Tibial nerve (tissue), 4 donors: Measurements from ENCODE around the gene JAKMIP1.

ENCODE experiments used
- CTCF ChIP-seq, 5 experiments: fragments of 200-600 bp in 3 of 5; fragments of 450-650 bp in 2 of 5; sonication (generic) in 3 of 5; IDR thresholded peaks; one replicate each; pipeline ENCODE4 v1.5.1; 2016 to 2019; ENCODE audit warnings: antibody characterized with exemption in 5 of 5, mild to moderate bottlenecking in 3 of 5, moderate library complexity in 2 of 5
- EP300 ChIP-seq, 2 donors: sonication (generic); formaldehyde crosslinking; IDR thresholded peaks; one replicate each; pipeline ENCODE4 v1.6.1; 2017; ENCODE audit warnings: antibody characterized with exemption in 2 of 2, mild to moderate bottlenecking in 1 of 2
- POLR2A ChIP-seq, 2 donors: fragments of 450-650 bp; IDR thresholded peaks; one replicate each; pipeline ENCODE4 v1.6.1; 2017; ENCODE audit warnings: antibody characterized with exemption in 2 of 2, mild to moderate bottlenecking in 2 of 2, moderate library complexity in 2 of 2

GRCh38 chr4:6031846-6032245 is 168.5 kb downstream of the JAKMIP1 start:
- TF ChIP-seq POLR2A (IDR thresholded peaks at IDR 0.05) (no peak), CTCF (IDR thresholded peaks at IDR 0.05) (no peak), EP300 (IDR thresholded peaks at IDR 0.05) (no peak)
